Ovary (tissue), 9 donors: ENCODE results near the gene NMUR2. TPM values are rescaled to one million over a fixed set of nuclear protein-coding genes. Genes with fewer than 3 reads are reported as not detected.

Source experiments
- DNase-seq, 5 donors: peaks; one replicate each; pipeline ENCODE4 v3.0.0-alpha.2; 2019 to 2020
- H3K27ac ChIP-seq, 2 donors: fragments of 200-600 bp; one replicate each; pipeline versions ENCODE4 v1.5.1 to v1.8.0; 2019 to 2022
- H3K27me3 ChIP-seq: fragments of 200-600 bp; one replicate; pipeline ENCODE4 v1.8.0; 2022
- H3K36me3 ChIP-seq: fragments of 200-600 bp; sonication (generic); one replicate; pipeline ENCODE4 v1.5.1; 2019
- H3K4me1 ChIP-seq: one replicate; pipeline ENCODE4 v1.8.1; 2013; ENCODE audit warnings: mild to moderate bottlenecking, moderate library complexity; ENCODE audit not compliant: insufficient read depth
- H3K4me3 ChIP-seq: fragments of 200-600 bp; sonication (generic); one replicate; pipeline ENCODE4 v1.5.1; 2017
- H3K9me3 ChIP-seq, 2 donors: fragments of 200-600 bp in 1 of 2; sonication (generic) in 1 of 2; one replicate each; pipeline versions ENCODE4 v1.5.1 to v1.8.1; 2013 to 2019; ENCODE audit warnings: mild to moderate bottlenecking in 1 of 2, moderate library complexity in 1 of 2
- EP300 ChIP-seq: sonication (generic); formaldehyde crosslinking; IDR thresholded peaks from one replicate; pipeline ENCODE4 v1.6.1; 2017; ENCODE audit warnings: antibody characterized with exemption
- POLR2A ChIP-seq: fragments of 450-650 bp; IDR thresholded peaks from one replicate; pipeline ENCODE4 v1.6.1; 2017; ENCODE audit warnings: antibody characterized with exemption, mild to moderate bottlenecking, moderate library complexity
- WGBS, 3 donors: extraction: QIAGEN DNeasy Blood & Tissue Kit in 1 of 3; methylation state at CpG; one replicate each; pipeline versions ENCODE4 v1.1.5 to v1.1.7; 2013 to 2017; 5-methylcytosine and 5-hydroxymethylcytosine counted together
- intact Hi-C, 4 donors: fragments of 100-400 bp; cut with DNase I; formaldehyde crosslinking; loops; one replicate each; pipeline versions ENCODE4 v1.11.0 to v1.15.1; 2022 to 2023
- polyA plus RNA-seq, 2 donors: library from polyadenylated mRNA; stranded (reverse); fragments of 200-250 nt in 1 of 2; fragments of 350-450 nt in 1 of 2; fragmentation: Illumina TruSeq in 1 of 2; extraction: RNeasy Lipid Tissue Mini Kit (QIAGEN cat#74804) in 1 of 2; gene quantifications; one replicate each; pipeline ENCODE4 v1.2.3, GENCODE V29; 2013 to 2014
- total RNA-seq, 7 donors: library from RNA; depleted of rRNA in 2 of 7; stranded (reverse); fragments of >200 nt in 2 of 7; fragmentation: NEBNext Ultra II Directional in 3 of 7; extraction: Animal tissue kit (Norgen Biotek cat#: 25700) in 3 of 7; gene quantifications; one replicate each; pipeline versions ENCODE4 v1.1.0 to v1.2.4, GENCODE V29; 2016 to 2023
- TF ChIP-seq, protein P1 (sequence below), 3 donors: fragments of 450-650 bp in 2 of 3; fragments of 200-600 bp in 1 of 3; IDR thresholded peaks; one replicate each; pipeline versions ENCODE4 v1.5.1 to v1.8.0; 2016 to 2022; ENCODE audit warnings: antibody characterized with exemption in 3 of 3, mild to moderate bottlenecking in 1 of 3
- donor health status: DM: no; HTN: no; CAD: no; lungs with moderate emphysema.
- donor health status: DM: no; HTN: no; CAD: no.
- donor health status: Bipolar disorder and iron deficiency.
- donor health status: DM: yes; HTN: yes; CAD: no.
- donor health status: DM: no; HTN: no; CAD: no.
- donor health status: DM: yes; HTN: yes; CAD: no.

The NMUR2 gene
- total and polyA plus RNA-seq, 9 donors, result 0.13 to 0.15 TPM; not detected in 7

DNA sequence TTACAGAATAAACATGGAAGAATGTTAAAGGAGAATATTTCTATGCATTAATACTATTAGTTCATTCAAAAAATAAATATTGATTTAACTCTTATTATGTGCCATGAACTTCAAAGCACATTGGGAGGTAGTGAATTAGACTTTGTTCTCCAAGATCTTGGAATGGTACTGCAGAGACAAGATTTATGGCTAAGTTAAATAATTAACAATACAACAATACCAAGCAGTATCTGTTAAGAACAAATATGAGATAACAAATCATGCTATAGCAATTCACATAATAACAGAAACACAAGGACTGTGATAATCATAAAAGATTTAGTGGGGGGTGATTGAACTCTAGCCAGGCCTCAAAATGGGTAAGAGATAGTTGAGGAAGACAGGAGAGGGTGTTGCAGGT lies 11.6 kb downstream of the NMUR2 start:
- no peaks in the 10 kb centered on the region for H3K4me1 ChIP-seq
- TF ChIP-seq POLR2A, result no peak
- TF ChIP-seq, protein P1, sequence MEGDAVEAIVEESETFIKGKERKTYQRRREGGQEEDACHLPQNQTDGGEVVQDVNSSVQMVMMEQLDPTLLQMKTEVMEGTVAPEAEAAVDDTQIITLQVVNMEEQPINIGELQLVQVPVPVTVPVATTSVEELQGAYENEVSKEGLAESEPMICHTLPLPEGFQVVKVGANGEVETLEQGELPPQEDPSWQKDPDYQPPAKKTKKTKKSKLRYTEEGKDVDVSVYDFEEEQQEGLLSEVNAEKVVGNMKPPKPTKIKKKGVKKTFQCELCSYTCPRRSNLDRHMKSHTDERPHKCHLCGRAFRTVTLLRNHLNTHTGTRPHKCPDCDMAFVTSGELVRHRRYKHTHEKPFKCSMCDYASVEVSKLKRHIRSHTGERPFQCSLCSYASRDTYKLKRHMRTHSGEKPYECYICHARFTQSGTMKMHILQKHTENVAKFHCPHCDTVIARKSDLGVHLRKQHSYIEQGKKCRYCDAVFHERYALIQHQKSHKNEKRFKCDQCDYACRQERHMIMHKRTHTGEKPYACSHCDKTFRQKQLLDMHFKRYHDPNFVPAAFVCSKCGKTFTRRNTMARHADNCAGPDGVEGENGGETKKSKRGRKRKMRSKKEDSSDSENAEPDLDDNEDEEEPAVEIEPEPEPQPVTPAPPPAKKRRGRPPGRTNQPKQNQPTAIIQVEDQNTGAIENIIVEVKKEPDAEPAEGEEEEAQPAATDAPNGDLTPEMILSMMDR (IDR thresholded peaks at IDR 0.05), result no peak
- no peak for TF ChIP-seq EP300
- no peaks in the 10 kb centered on the region for H3K36me3 ChIP-seq
- H3K27me3 ChIP-seq, result no peaks in the 10 kb centered on the region
- intact Hi-C loops, result no loop called here
- no peak overlapping the region for H3K4me3 ChIP-seq
- no peak for DNase-seq
- H3K27ac ChIP-seq, result no peak overlapping the region
- H3K9me3 ChIP-seq, result no peaks in the 10 kb centered on the region

DNA sequence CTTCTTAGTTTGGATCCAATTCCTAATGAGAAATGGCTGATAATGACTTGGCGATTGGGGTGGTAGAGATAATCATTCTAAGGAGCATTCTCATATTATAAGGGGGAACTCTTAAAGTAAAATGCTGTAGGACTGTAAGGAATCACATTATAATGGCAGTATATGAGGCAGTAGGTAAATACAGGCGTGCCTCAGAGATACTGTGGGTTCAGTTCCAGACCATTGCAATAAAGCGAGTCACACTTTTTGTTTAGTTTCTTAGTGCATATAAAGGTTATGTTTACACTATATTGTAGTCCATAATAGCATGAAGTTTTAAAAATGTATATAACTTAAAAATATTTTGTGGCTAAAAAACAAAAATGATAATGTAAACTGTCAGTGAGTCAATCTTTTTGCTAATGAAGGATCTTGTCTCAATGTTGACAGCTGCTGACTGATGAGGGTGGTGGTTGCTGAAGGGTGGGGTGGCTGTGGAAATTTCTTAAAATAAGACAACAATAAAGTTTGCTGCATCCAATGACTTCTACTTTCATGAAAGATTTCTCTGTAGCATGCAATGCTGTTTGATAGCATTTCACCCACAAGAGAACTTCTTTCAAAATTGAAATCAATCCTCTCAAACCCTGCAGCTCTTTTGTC lies 15.8 kb downstream of the NMUR2 start:
- no peaks in the 10 kb centered on the region for H3K36me3 ChIP-seq
- H3K9me3 ChIP-seq, result no peaks in the 10 kb centered on the region
- H3K27me3 ChIP-seq, result no peaks in the 10 kb centered on the region
- H3K4me1 ChIP-seq, result no peaks in the 10 kb centered on the region
- no peak for TF ChIP-seq EP300
- no peak for TF ChIP-seq POLR2A
- TF ChIP-seq, protein P1 (IDR thresholded peaks at IDR 0.05), result no peak
- H3K27ac ChIP-seq, result no peak overlapping the region
- intact Hi-C loops, result loop anchor here in 1 of 4 donors (5.0 kb wide), 1 partner anchor 328 kb away; no protein-coding TSS in a partner anchor
- no peak overlapping the region for H3K4me3 ChIP-seq
- no peak for DNase-seq
- 62 to 83% (median 63%) methylated on average over 3 of the region's 3 CpGs for WGBS, 3 donors

DNA sequence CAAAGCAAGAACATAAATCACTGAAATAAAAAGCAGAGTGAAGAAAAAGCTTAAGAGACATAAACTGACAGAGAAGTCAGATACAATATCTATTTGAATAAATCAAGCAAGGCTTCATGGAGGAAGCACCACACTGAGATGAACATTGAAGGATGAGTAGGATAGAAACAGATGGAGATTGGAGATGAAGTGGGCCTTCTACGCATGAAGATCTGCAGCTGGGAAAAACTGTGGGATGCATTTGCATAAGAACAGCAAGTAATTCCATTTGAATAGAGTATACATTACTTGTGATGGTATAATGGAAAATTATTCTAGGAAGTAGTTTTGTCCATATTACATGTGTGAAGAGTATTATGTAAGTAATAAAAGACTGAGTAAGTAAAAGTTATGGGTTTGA lies 16.5 kb downstream of the NMUR2 start:
- 41 to 93% (median 92%) methylated on average over 1 of the region's 1 CpG for WGBS, 3 donors
- no peak overlapping the region for H3K27ac ChIP-seq
- TF ChIP-seq EP300 (no peak), POLR2A (no peak)
- TF ChIP-seq, protein P1 (IDR thresholded peaks at IDR 0.05), result no peak
- DNase-seq, result no peak
- no peak overlapping the region for H3K4me3 ChIP-seq
- H3K4me1 ChIP-seq, result no peaks in the 10 kb centered on the region
- intact Hi-C loops, result loop anchor here in 1 of 4 donors (5.0 kb wide), 1 partner anchor 329 kb away; no protein-coding TSS in a partner anchor
- H3K9me3 ChIP-seq, result no peaks in the 10 kb centered on the region
- no peaks in the 10 kb centered on the region for H3K36me3 ChIP-seq
- no peaks in the 10 kb centered on the region for H3K27me3 ChIP-seq

DNA sequence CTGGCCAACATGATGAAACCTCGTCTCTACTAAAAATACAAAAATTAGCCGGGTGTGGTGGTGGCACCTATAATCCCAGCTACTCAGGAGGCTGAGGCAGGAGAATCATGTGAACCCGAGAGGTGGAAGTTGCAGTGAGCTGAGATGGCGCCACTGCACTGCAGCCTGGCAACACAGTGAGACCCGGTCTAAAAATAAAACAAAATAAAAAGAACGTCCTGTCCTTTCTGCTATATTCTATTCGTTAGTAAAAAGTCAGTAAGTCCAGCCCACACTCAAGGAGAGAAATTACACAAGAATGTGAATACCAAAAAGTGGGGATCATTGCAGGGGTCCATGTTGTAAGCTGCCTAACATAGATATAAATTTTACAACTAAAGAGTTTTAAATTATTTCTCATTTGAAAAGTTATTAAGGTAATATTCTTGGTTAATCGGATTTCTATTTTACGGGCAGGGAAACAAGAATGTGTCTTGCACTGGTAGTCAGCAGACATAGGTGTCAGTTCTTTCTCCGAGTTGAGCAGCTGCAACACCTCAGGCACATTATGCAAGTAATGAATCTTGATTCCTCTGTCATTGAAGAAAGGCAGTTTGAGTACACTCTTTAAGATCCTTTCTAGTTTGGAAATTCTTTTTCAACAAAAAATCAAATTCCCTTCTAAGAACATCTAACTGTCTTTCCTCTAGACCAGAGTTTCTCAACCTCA lies 24.5 kb downstream of the NMUR2 start:
- WGBS, 3 donors, result 66 to 73% (median 68%) methylated on average over 10 of the region's 10 CpGs
- DNase-seq, result no peak
- intact Hi-C loops, result no loop called here
- Histone ChIP-seq H3K27me3 (no peaks in the 10 kb centered on the region), H3K36me3 (no peaks in the 10 kb centered on the region), H3K4me3 (no peak overlapping the region), H3K4me1 (peaks cover 2% of the 10 kb centered on the region), H3K27ac (no peak overlapping the region), H3K9me3 (no peaks in the 10 kb centered on the region)
- TF ChIP-seq EP300, result no peak
- TF ChIP-seq, protein P1 (IDR thresholded peaks at IDR 0.05), result no peak
- TF ChIP-seq POLR2A, result no peak
